IMR-90 (cell line): ENCODE measurements around the gene DCN. TPM values are rescaled to one million over a fixed set of nuclear protein-coding genes. Genes with fewer than 3 reads are reported as not detected.

Experiments
- ATAC-seq: fragments of 200-7000 bp; cut with Tn5 transposase; 2 replicates; pipeline ENCODE4 v1.9.1; 2020; ENCODE audit warnings: low read depth, mild to moderate bottlenecking, moderate library complexity
- BruUV-seq: library from RNA; stranded (reverse); fragments of 400-500 nt; replicated peaks from 2 replicates; lab custom pipeline; 2021; lab: Mats Ljungman, UMichigan
- CTCF ChIA-PET: fragments of 300-600 bp; formaldehyde crosslinking; extraction: SDS; loops from one replicate; lab custom pipeline; 2021; ENCODE audit warnings: antibody characterized with exemption; lab: Yijun Ruan, JAX
- POLR2A ChIA-PET: fragments of 300-600 bp; sonication (Branson Sonifier 250); formaldehyde crosslinking; loops from one replicate; lab custom pipeline; 2022; ENCODE audit warnings: antibody characterized with exemption; ENCODE audit not compliant: unreplicated experiment; lab: Charles Lee
- DNase-seq: peaks from one replicate; pipeline ENCODE4 v3.0.0; 2013
- H2AFZ ChIP-seq: replicated peaks from 2 replicates; pipeline ENCODE3; 2013; ENCODE audit warnings: low read length, mild to moderate bottlenecking; ENCODE audit not compliant: poor library complexity
- H2AK5ac ChIP-seq: 2 replicates; pipeline ENCODE4 v1.6.1; 2013; ENCODE audit warnings: low read depth, low read length, inconsistent platforms
- H2AK9ac ChIP-seq: replicated peaks from 2 replicates; pipeline ENCODE3; 2013; ENCODE audit warnings: mild to moderate bottlenecking, low read depth, low read length, moderate library complexity; ENCODE audit not compliant: poor library complexity
- H2BK120ac ChIP-seq: 2 replicates; pipeline ENCODE4 v1.6.1; 2013; ENCODE audit warnings: low read depth, low read length, inconsistent platforms
- H2BK15ac ChIP-seq: 3 replicates; pipeline ENCODE4 v1.6.1; 2013; ENCODE audit warnings: low read depth, low read length, inconsistent platforms
- H2BK20ac ChIP-seq: 2 replicates; pipeline ENCODE4 v1.6.1; 2013; ENCODE audit warnings: low read depth, mild to moderate bottlenecking, inconsistent platforms, low read length, moderate library complexity
- H2BK5ac ChIP-seq: 2 replicates; pipeline ENCODE4 v1.6.1; 2013; ENCODE audit warnings: mild to moderate bottlenecking, low read depth, low read length, inconsistent platforms; ENCODE audit not compliant: poor library complexity, severe bottlenecking
- H3K14ac ChIP-seq: replicated peaks from 2 replicates; pipeline ENCODE4 v1.6.1; 2013; ENCODE audit warnings: low read depth, low read length, inconsistent platforms
- H3K18ac ChIP-seq: 2 replicates; pipeline ENCODE4 v1.6.1; 2013; ENCODE audit warnings: low read depth, low read length, control low read depth
- H3K23ac ChIP-seq: 2 replicates; pipeline ENCODE4 v1.6.1; 2013; ENCODE audit warnings: low read depth, low read length, inconsistent platforms
- H3K27ac ChIP-seq: 2 replicates; pipeline ENCODE4 v1.5.1; 2013; ENCODE audit warnings: mild to moderate bottlenecking, control low read depth, low read length; ENCODE audit not compliant: insufficient read depth
- H3K27me3 ChIP-seq: 2 replicates; pipeline ENCODE4 v1.6.1; 2013; ENCODE audit warnings: low read length; ENCODE audit not compliant: control insufficient read depth, insufficient read depth
- H3K36me3 ChIP-seq: 2 replicates; pipeline ENCODE4 v1.6.1; 2013; ENCODE audit warnings: low read length, mixed read lengths; ENCODE audit not compliant: control insufficient read depth, insufficient read depth
- H3K4ac ChIP-seq: 2 replicates; pipeline ENCODE4 v1.6.1; 2013; ENCODE audit warnings: low read depth, low read length, inconsistent platforms
- H3K4me1 ChIP-seq: 2 replicates; pipeline ENCODE4 v1.6.1; 2013; ENCODE audit warnings: low read length, mixed read lengths; ENCODE audit not compliant: control insufficient read depth, insufficient read depth
- H3K4me2 ChIP-seq: 2 replicates; pipeline ENCODE4 v1.6.1; 2013; ENCODE audit warnings: low read depth, mild to moderate bottlenecking, control low read depth, low read length, moderate library complexity
- H3K4me3 ChIP-seq: 2 replicates; pipeline ENCODE4 v1.5.1; 2013; ENCODE audit warnings: low read depth, mild to moderate bottlenecking, control low read depth, low read length, moderate library complexity; ENCODE audit not compliant: insufficient read depth
- H3K56ac ChIP-seq: 2 replicates; pipeline ENCODE4 v1.6.1; 2013; ENCODE audit warnings: low read length, inconsistent platforms; ENCODE audit not compliant: insufficient read depth; ENCODE audit errors: extremely low read depth
- H3K79me1 ChIP-seq, 2 experiments: 2 replicates each; pipeline ENCODE4 v1.6.1; 2013; ENCODE audit warnings: low read length in 2 of 2, inconsistent platforms in 1 of 2, low read depth in 1 of 2
- H3K9ac ChIP-seq: 2 replicates; pipeline ENCODE4 v1.6.1; 2013; ENCODE audit warnings: low read depth, low read length, control low read depth
- H3K9me1 ChIP-seq: 2 replicates; pipeline ENCODE4 v1.6.1; 2013; ENCODE audit warnings: low read length, inconsistent platforms; ENCODE audit not compliant: insufficient read depth
- H3K9me3 ChIP-seq: 2 replicates; pipeline ENCODE4 v1.6.1; 2013; ENCODE audit warnings: low read length; ENCODE audit not compliant: control insufficient read depth, insufficient read depth
- H4K20me1 ChIP-seq: 2 replicates; pipeline ENCODE4 v1.6.1; 2013; ENCODE audit warnings: low read length, inconsistent platforms; ENCODE audit not compliant: insufficient read depth
- H4K5ac ChIP-seq: 2 replicates; pipeline ENCODE4 v1.6.1; 2013; ENCODE audit warnings: mild to moderate bottlenecking, low read depth, low read length, control low read depth
- H4K8ac ChIP-seq, 2 experiments: 2 replicates each; pipeline ENCODE4 v1.6.1; 2013; ENCODE audit warnings: low read depth in 2 of 2, low read length in 2 of 2, control low read depth in 1 of 2, inconsistent platforms in 1 of 2
- H4K91ac ChIP-seq: 2 replicates; pipeline ENCODE4 v1.6.1; 2013; ENCODE audit warnings: low read depth, low read length, inconsistent platforms; ENCODE audit not compliant: insufficient read depth
- RCOR1 ChIP-seq: IDR thresholded peaks from 2 replicates; pipeline ENCODE4 v1.6.1; 2012; ENCODE audit warnings: mild to moderate bottlenecking, low read length, improper control_type of control experiment; ENCODE audit not compliant: insufficient replicate concordance
- WGBS, 2 experiments: methylation state at CpG; one replicate each; pipeline versions ENCODE4 v1.1.5 to v1.1.7; 2013; ENCODE audit warnings: missing lambda C conversion rate in 2 of 2; ENCODE audit not compliant: insufficient read length in 1 of 2; ENCODE audit errors: extremely low coverage in 2 of 2; 5-methylcytosine and 5-hydroxymethylcytosine counted together
- dilution Hi-C: fragments of 300-500 bp; cut with HindIII; formaldehyde crosslinking; loops from one replicate; pipeline ENCODE4 v1.14.3; 2018; ENCODE audit warnings: low sequenced_read_pairs; ENCODE audit not compliant: unreplicated experiment
- in situ Hi-C: fragments of 300-500 bp; cut with MboI; formaldehyde crosslinking; loops from 3 replicates; pipeline ENCODE4 v1.14.3; 2019; ENCODE audit warnings: low sequenced_read_pairs, inconsistent platforms, mixed read lengths
- intact Hi-C: fragments of 100-400 bp; cut with micrococcal nuclease; formaldehyde crosslinking; loops from 2 replicates; pipeline ENCODE4 v1.10.0; 2022
- polyA plus RNA-seq, 3 experiments: library from polyadenylated mRNA; depleted of rRNA; stranded (reverse); fragments of >200 nt; gene quantifications; 2 replicates each; pipeline ENCODE4 v1.2.3, GENCODE V29; 2012; ENCODE audit warnings: low replicate concordance in 1 of 3
- total RNA-seq: library from RNA; depleted of rRNA; stranded (reverse); fragments of >200 nt; gene quantifications from 2 replicates; pipeline ENCODE4 v1.2.3, GENCODE V29; 2012

DCN gene
- total and polyA plus RNA-seq, 2 of the 4 experiments (the other 2 are of a cell fraction): 241 to 965 TPM

- no peaks in the 10 kb centered on the region for H3K27me3 ChIP-seq
- in situ Hi-C loops: no loop called here
- H4K5ac ChIP-seq: no peak overlapping the region
- ATAC-seq (no peak), DNase-seq (no peak)
- intact Hi-C loops: no loop called here
- dilution Hi-C loops: no loop called here
- H3K23ac ChIP-seq: no peak overlapping the region
- WGBS, 2 experiments: no CpG with 5 or more reads among the region's 2 CpGs
- TF ChIP-seq RCOR1: no peak
- H2AFZ ChIP-seq: no peak overlapping the region
- no peak overlapping the region for H4K8ac ChIP-seq
- H3K4me3 ChIP-seq: no peak overlapping the region
- no peak overlapping the region for H3K56ac ChIP-seq
- ChIA-PET CTCF (interaction anchor here (0.6 kb wide), 1 partner anchor 16 kb away, joined by 3 read pairs; no protein-coding TSS in a partner anchor), POLR2A (no interaction called here)
- no peaks in the 10 kb centered on the region for H4K20me1 ChIP-seq
- no peak overlapping the region for H2BK5ac ChIP-seq
- no peak overlapping the region for H2AK5ac ChIP-seq
- no peak overlapping the region for H2BK20ac ChIP-seq
- no peak overlapping the region for H3K4ac ChIP-seq
- H3K18ac ChIP-seq: no peak overlapping the region; the same call in 1 of the 2 replicates
- no peak overlapping the region for H2AK9ac ChIP-seq
- H3K79me1 ChIP-seq: no peaks in the 10 kb centered on the region; a peak in 1 of 4 replicates
- peaks cover 5% of the 10 kb centered on the region for H3K36me3 ChIP-seq
- H3K9me3 ChIP-seq: no peaks in the 10 kb centered on the region
- H2BK15ac ChIP-seq: no peak overlapping the region
- H2BK120ac ChIP-seq: no peak overlapping the region
- H3K4me1 ChIP-seq: peaks cover 7% of the 10 kb centered on the region
- no peak overlapping the region for H4K91ac ChIP-seq
- H3K4me2 ChIP-seq: no peak overlapping the region
- H3K9ac ChIP-seq: no peak overlapping the region
- H3K27ac ChIP-seq: no peak overlapping the region
- no peak overlapping the region for H3K14ac ChIP-seq
- BruUV-seq: no TSS peak
- H3K9me1 ChIP-seq: no peaks in the 10 kb centered on the region; the same call in 1 of the 2 replicates
Observed at GRCh38 chr12:91100906-91101305, 81.7 kb downstream of the DCN start.
